Activated CD4-positive, alpha-beta memory T cell treated with anti-CD3 and anti-CD28 coated beads, Interleukin-2, amount 10 ng/mL, durations not matched to agents 7 days and 5 days (primary cell): Measurements from ENCODE around the gene ZNF638. TPM values are rescaled to one million over a fixed set of nuclear protein-coding genes. Genes with fewer than 3 reads are reported as not detected.

ENCODE experiments used
- CTCF ChIA-PET: fragments of 350-600 bp; sonication (Branson Sonifier 250); formaldehyde crosslinking; loops from one replicate; lab custom pipeline; 2021; ENCODE audit warnings: antibody characterized with exemption, inconsistent platforms; lab: Charles Lee
- POLR2A ChIA-PET: fragments of 350-600 bp; sonication (Branson Sonifier 250); formaldehyde crosslinking; loops from one replicate; lab custom pipeline; 2021; ENCODE audit warnings: antibody characterized with exemption; lab: Charles Lee
- DNase-seq: peaks from one replicate; pipeline ENCODE4 v3.0.0-alpha.2; 2020
- H3K27ac Mint-ChIP-seq: one replicate; pipeline ENCODE4 v1.8.0; 2021; ENCODE audit warnings: mild to moderate bottlenecking, mixed read lengths
- H3K27me3 Mint-ChIP-seq: one replicate; pipeline ENCODE4 v1.8.0; 2021; ENCODE audit warnings: mixed read lengths
- H3K36me3 Mint-ChIP-seq: one replicate; pipeline ENCODE4 v1.8.0; 2021; ENCODE audit warnings: low read depth, mixed read lengths
- H3K4me1 Mint-ChIP-seq: one replicate; pipeline ENCODE4 v1.8.0; 2021; ENCODE audit warnings: mixed read lengths
- H3K4me3 Mint-ChIP-seq: one replicate; pipeline ENCODE4 v1.8.0; 2021; ENCODE audit warnings: mild to moderate bottlenecking, mixed read lengths
- H3K9me3 Mint-ChIP-seq: one replicate; pipeline ENCODE4 v1.8.0; 2021; ENCODE audit warnings: mixed read lengths
- total RNA-seq, 2 experiments: library from RNA; stranded (reverse); gene quantifications; one replicate each; pipeline ENCODE4 v1.2.3, GENCODE V29; 2021

ZNF638 gene
- total RNA-seq, 2 experiments from 2014 or later: 78.6 to 79.3 TPM

GRCh38 chr2:71483246-71483645 lies 151.7 kb downstream of the ZNF638 start:
- Mint-ChIP-seq H3K36me3 (no peaks in the 10 kb centered on the region), H3K27ac (no peak overlapping the region), H3K9me3 (no peaks in the 10 kb centered on the region), H3K4me3 (no peak overlapping the region), H3K27me3 (peaks cover 8% of the 10 kb centered on the region), H3K4me1 (no peaks in the 10 kb centered on the region)
- POLR2A ChIA-PET: no interaction called here
- DNase-seq: no peak
- CTCF ChIA-PET: no interaction called here

- no peak overlapping the region for H3K27ac Mint-ChIP-seq
- CTCF ChIA-PET: no interaction called here
- H3K27me3 Mint-ChIP-seq: peaks cover 11% of the 10 kb centered on the region
Measured at GRCh38 chr2:71484354-71484753, 152.8 kb downstream of the ZNF638 start.

More at GRCh38 chr2:71484354-71484753, 152.8 kb downstream of the ZNF638 start:
- Mint-ChIP-seq H3K36me3 (no peaks in the 10 kb centered on the region), H3K9me3 (no peaks in the 10 kb centered on the region), H3K4me1 (no peaks in the 10 kb centered on the region), H3K4me3 (no peak overlapping the region)
- POLR2A ChIA-PET: no interaction called here
- no peak for DNase-seq

Other genes with a start within 250 kb of the ZNF638 start
- 10 to 100 TPM; 18.1 to 19.1 TPM for gene MCEE, start 201.6 kb upstream of the ZNF638 start, total RNA-seq
- gene MPHOSPH10, start 201.1 kb upstream of the ZNF638 start, total RNA-seq: 10 to 100 TPM; 25.5 to 26.2 TPM
- 1 to 10 TPM; 1.7 to 1.8 TPM for gene PAIP2B, start 104.7 kb upstream of the ZNF638 start, total RNA-seq
- not detected for gene DYSF, start 121.8 kb downstream of the ZNF638 start, total RNA-seq